ENCODE data around the gene XPR1.

DNA sequence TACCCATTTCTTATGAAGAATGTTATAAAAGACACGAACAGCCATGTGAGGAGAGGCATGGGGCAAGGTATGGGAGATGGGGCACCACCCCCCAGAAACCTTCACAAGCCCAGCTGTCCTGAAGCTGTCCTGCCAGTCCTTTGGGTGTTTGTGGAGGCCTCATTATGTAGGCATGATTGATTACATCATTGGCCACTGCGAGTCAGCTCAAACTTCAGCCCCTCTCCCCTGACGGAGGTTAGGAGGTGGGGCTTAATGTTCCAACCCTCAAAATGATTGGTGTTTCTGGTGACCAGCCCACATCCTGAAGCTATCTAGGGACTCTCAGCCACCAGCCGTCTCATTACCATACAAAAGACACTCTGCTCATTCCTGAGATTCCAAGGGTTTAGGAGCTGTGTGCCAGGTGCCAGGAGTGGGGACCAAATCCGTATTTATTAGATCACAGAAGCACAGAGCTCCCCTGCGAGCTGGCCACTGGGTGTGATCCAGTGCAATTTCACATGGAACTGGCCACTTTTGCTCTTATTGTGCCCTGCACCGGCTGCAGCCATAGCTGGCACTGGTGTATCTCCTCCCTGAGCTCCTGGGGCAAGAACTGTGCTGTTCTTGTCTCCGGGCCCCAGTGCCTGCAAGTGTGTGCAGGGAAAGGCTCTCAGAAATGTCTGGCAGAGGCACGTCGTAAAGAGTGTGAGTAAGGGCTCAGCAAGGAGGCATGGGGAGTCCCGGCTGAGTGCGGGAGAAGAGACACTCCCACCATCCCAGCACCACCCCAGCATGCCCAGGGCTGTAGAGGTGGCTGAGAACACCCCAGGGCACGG, 291.4 kb downstream of the XPR1 start:
- TF ChIP-seq, protein P1, sequence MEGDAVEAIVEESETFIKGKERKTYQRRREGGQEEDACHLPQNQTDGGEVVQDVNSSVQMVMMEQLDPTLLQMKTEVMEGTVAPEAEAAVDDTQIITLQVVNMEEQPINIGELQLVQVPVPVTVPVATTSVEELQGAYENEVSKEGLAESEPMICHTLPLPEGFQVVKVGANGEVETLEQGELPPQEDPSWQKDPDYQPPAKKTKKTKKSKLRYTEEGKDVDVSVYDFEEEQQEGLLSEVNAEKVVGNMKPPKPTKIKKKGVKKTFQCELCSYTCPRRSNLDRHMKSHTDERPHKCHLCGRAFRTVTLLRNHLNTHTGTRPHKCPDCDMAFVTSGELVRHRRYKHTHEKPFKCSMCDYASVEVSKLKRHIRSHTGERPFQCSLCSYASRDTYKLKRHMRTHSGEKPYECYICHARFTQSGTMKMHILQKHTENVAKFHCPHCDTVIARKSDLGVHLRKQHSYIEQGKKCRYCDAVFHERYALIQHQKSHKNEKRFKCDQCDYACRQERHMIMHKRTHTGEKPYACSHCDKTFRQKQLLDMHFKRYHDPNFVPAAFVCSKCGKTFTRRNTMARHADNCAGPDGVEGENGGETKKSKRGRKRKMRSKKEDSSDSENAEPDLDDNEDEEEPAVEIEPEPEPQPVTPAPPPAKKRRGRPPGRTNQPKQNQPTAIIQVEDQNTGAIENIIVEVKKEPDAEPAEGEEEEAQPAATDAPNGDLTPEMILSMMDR (IDR thresholded peaks at IDR 0.05; ENCODE audit: low read depth, low read length) = no peak
- TF ChIP-seq EZH2phosphoT487 (IDR thresholded peaks at IDR 0.05; ENCODE audit: low read depth) = no peak
